MM.1S (cell line): Measurements from ENCODE around the gene SPOCK1.

Source experiments
- CTCF ChIP-seq: fragments of 300-600 bp; sonication (generic); IDR thresholded peaks from 2 replicates; pipeline ENCODE4 v1.5.1; 2016; ENCODE audit warnings: antibody characterized with exemption, low read length, mixed read lengths
- EZH2 ChIP-seq: fragments of 300-600 bp; sonication (generic); optimal IDR thresholded peaks from 2 replicates; pipeline ENCODE3; 2017; ENCODE audit warnings: low read depth, mild to moderate bottlenecking, antibody characterized with exemption, low read length, mixed read lengths

DNA sequence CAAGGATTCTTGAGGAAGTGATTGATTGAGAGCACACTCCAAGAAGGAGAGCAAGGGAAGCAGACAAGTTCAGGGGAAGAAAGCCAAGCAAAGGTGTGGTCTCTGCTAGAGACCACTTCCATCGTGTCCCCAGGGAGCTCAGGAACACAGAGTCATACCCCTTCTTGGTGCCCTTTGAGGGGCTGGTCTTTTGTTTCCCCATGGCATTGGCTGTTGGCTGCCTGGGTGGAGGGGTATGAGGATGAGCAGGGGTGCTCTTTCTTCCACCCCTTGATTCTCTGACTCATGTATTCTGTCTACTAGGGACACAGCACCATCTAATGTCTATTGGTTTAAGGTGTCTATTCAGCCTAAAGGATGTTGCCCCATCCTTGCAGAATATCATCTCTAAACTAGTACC, 11.5 kb upstream of the SPOCK1 start:
- TF ChIP-seq CTCF (no peak), EZH2 (no peak)
